Activated T-cell treated with anti-CD3 and anti-CD28 coated beads, Interleukin-2, amount 50 U/mL, for 72 hours (primary cell): ENCODE results near the gene PDGFC. TPM values are rescaled to one million over a fixed set of nuclear protein-coding genes. Genes with fewer than 3 reads are reported as not detected.
"Not testable (repeated sequence)": the region's sequence is repeated elsewhere in the genome, so short reads cannot be mapped to it uniquely, and the experiment has no call there.

Source experiments
- ATAC-seq, 2 donors: fragments of 150-1000 bp; cut with Tn5 transposase; replicated peaks in 1 of 2; 2 replicates each; pipeline ENCODE4 v1.10.0; 2021; ENCODE audit warnings: moderate library complexity in 2 of 2, mild to moderate bottlenecking in 1 of 2
- DNase-seq, 2 donors: peaks; one replicate each; pipeline ENCODE4 v3.0.0; 2021 to 2022; ENCODE audit warnings: mixed read lengths in 1 of 2
- H3K27ac Mint-ChIP-seq: one replicate; pipeline ENCODE4 v1.8.0; 2022; ENCODE audit warnings: mild to moderate bottlenecking, moderate library complexity, mixed read lengths
- H3K27me3 Mint-ChIP-seq: one replicate; pipeline ENCODE4 v1.8.0; 2022; ENCODE audit warnings: low read depth, mixed read lengths
- H3K36me3 Mint-ChIP-seq, 2 donors: one replicate each; pipeline ENCODE4 v1.8.0; 2022; ENCODE audit warnings: mixed read lengths in 2 of 2, mild to moderate bottlenecking in 1 of 2; ENCODE audit not compliant: insufficient read depth in 2 of 2
- H3K4me1 Mint-ChIP-seq: one replicate; pipeline ENCODE4 v1.8.0; 2022; ENCODE audit warnings: low read depth, mixed read lengths
- H3K4me3 Mint-ChIP-seq, 2 donors: one replicate each; pipeline ENCODE4 v1.8.0; 2022; ENCODE audit warnings: mild to moderate bottlenecking in 2 of 2, mixed read lengths in 2 of 2, moderate library complexity in 2 of 2
- H3K9me3 Mint-ChIP-seq, 2 donors: one replicate each; pipeline ENCODE4 v1.8.0; 2022; ENCODE audit warnings: mixed read lengths in 2 of 2
- total RNA-seq, 2 donors: library from RNA; stranded (reverse); gene quantifications; one replicate each; pipeline ENCODE4 v1.2.3, GENCODE V29; 2022

PDGFC gene
- total RNA-seq, 2 donors from 2014 or later = not detected

- Mint-ChIP-seq H3K27ac (no peak overlapping the region), H3K4me3 (no peak overlapping the region)
Measured at GRCh38 chr4:156939801-156940200, 31.8 kb downstream of the PDGFC start.

GRCh38 chr4:156939139-156939538, 32.5 kb downstream of the PDGFC start:
- Mint-ChIP-seq H3K4me3 (no peak overlapping the region), H3K9me3 (peaks cover 3 to 4% of the 10 kb centered on the region in 2 donors), H3K27ac (no peak overlapping the region), H3K4me1 (no peaks in the 10 kb centered on the region), H3K36me3 (no peaks in the 10 kb centered on the region), H3K27me3 (no peaks in the 10 kb centered on the region)
- ATAC-seq (no peak), DNase-seq (no peak)

More at GRCh38 chr4:156939801-156940200, 31.8 kb downstream of the PDGFC start:
- DNase-seq (no peak), ATAC-seq (no peak)
- Mint-ChIP-seq H3K9me3 (peaks cover 4 to 6% of the 10 kb centered on the region in 2 donors), H3K27me3 (no peaks in the 10 kb centered on the region), H3K36me3 (no peaks in the 10 kb centered on the region), H3K4me1 (no peaks in the 10 kb centered on the region)

GRCh38 chr4:156934259-156934635, 37.4 kb downstream of the PDGFC start:
- H3K4me1 Mint-ChIP-seq = no peaks in the 10 kb centered on the region
- no peak for DNase-seq
- ATAC-seq = no peak
- no peak overlapping the region for H3K4me3 Mint-ChIP-seq
- no peak overlapping the region for H3K27ac Mint-ChIP-seq
- no peaks in the 10 kb centered on the region for H3K36me3 Mint-ChIP-seq
- no peaks in the 10 kb centered on the region for H3K27me3 Mint-ChIP-seq
- peaks cover 6 to 8% of the 10 kb centered on the region in 2 donors for H3K9me3 Mint-ChIP-seq

- ATAC-seq = no peak
- Mint-ChIP-seq H3K4me3 (no peak overlapping the region), H3K36me3 (no peaks in the 10 kb centered on the region), H3K27me3 (no peaks in the 10 kb centered on the region), H3K9me3 (peaks cover 6 to 8% of the 10 kb centered on the region in 2 donors), H3K4me1 (no peaks in the 10 kb centered on the region), H3K27ac (no peak overlapping the region)
- DNase-seq = no peak
Measured at GRCh38 chr4:156933633-156934258, 37.9 kb downstream of the PDGFC start.

- not testable (repeated sequence) for H3K27ac Mint-ChIP-seq, H3K27me3 Mint-ChIP-seq, H3K4me3 Mint-ChIP-seq, ATAC-seq, H3K9me3 Mint-ChIP-seq, H3K36me3 Mint-ChIP-seq, DNase-seq, H3K4me1 Mint-ChIP-seq
Measured at GRCh38 chr4:156932360-156932759, 39.2 kb downstream of the PDGFC start.

- DNase-seq = no peak
- Mint-ChIP-seq H3K9me3 (peaks cover 4 to 5% of the 10 kb centered on the region in 2 donors), H3K27ac (no peak overlapping the region), H3K4me3 (no peak overlapping the region), H3K36me3 (no peaks in the 10 kb centered on the region), H3K27me3 (no peaks in the 10 kb centered on the region), H3K4me1 (no peaks in the 10 kb centered on the region)
- ATAC-seq = no peak
Measured at GRCh38 chr4:156931267-156931666, 40.3 kb downstream of the PDGFC start.

- Mint-ChIP-seq H3K4me3 (no peak overlapping the region), H3K9me3 (peaks cover 9 to 10% of the 10 kb centered on the region in 2 donors), H3K4me1 (no peaks in the 10 kb centered on the region), H3K36me3 (no peaks in the 10 kb centered on the region), H3K27ac (no peak overlapping the region), H3K27me3 (no peaks in the 10 kb centered on the region)
- DNase-seq (no peak), ATAC-seq (no peak)
Measured at GRCh38 chr4:156929386-156930105, 42.1 kb downstream of the PDGFC start.

- Mint-ChIP-seq H3K27ac (no peak overlapping the region), H3K4me3 (no peak overlapping the region)
- no peak for ATAC-seq
Measured at GRCh38 chr4:156924774-156925315, 46.8 kb downstream of the PDGFC start.

GRCh38 chr4:156923525-156923924, 48.1 kb downstream of the PDGFC start:
- peaks cover 5 to 11% of the 10 kb centered on the region in 2 donors for H3K9me3 Mint-ChIP-seq
- DNase-seq = no peak
- no peaks in the 10 kb centered on the region for H3K4me1 Mint-ChIP-seq
- no peak overlapping the region for H3K4me3 Mint-ChIP-seq
- no peaks in the 10 kb centered on the region for H3K36me3 Mint-ChIP-seq
- no peak overlapping the region for H3K27ac Mint-ChIP-seq
- no peak for ATAC-seq
- no peaks in the 10 kb centered on the region for H3K27me3 Mint-ChIP-seq

More at GRCh38 chr4:156924774-156925315, 46.8 kb downstream of the PDGFC start:
- Mint-ChIP-seq H3K9me3 (peaks cover 5 to 11% of the 10 kb centered on the region in 2 donors), H3K36me3 (no peaks in the 10 kb centered on the region), H3K27me3 (no peaks in the 10 kb centered on the region), H3K4me1 (no peaks in the 10 kb centered on the region)
- DNase-seq = no peak

- Mint-ChIP-seq H3K4me3 (no peak overlapping the region), H3K9me3 (peaks cover 4 to 6% of the 10 kb centered on the region in 2 donors), H3K27me3 (no peaks in the 10 kb centered on the region), H3K27ac (no peak overlapping the region), H3K4me1 (no peaks in the 10 kb centered on the region), H3K36me3 (no peaks in the 10 kb centered on the region)
- ATAC-seq (no peak), DNase-seq (no peak)
Measured at GRCh38 chr4:156915221-156915620, 56.4 kb downstream of the PDGFC start.

- peaks cover 4 to 6% of the 10 kb centered on the region in 2 donors for H3K9me3 Mint-ChIP-seq
- no peak overlapping the region for H3K27ac Mint-ChIP-seq
- no peaks in the 10 kb centered on the region for H3K4me1 Mint-ChIP-seq
- H3K36me3 Mint-ChIP-seq = no peaks in the 10 kb centered on the region
- H3K4me3 Mint-ChIP-seq = no peak overlapping the region
- ATAC-seq (no peak), DNase-seq (no peak)
- H3K27me3 Mint-ChIP-seq = no peaks in the 10 kb centered on the region
Measured at GRCh38 chr4:156913234-156913633, 58.4 kb downstream of the PDGFC start.

- H3K4me3 Mint-ChIP-seq = no peak overlapping the region
- H3K27me3 Mint-ChIP-seq = no peaks in the 10 kb centered on the region
- ATAC-seq = no peak
- H3K9me3 Mint-ChIP-seq = peaks cover 2% of the 10 kb centered on the region in 2 donors
- DNase-seq = no peak
- no peak overlapping the region for H3K27ac Mint-ChIP-seq
- no peaks in the 10 kb centered on the region for H3K4me1 Mint-ChIP-seq
- H3K36me3 Mint-ChIP-seq = no peaks in the 10 kb centered on the region
Measured at GRCh38 chr4:156909010-156909409, 62.6 kb downstream of the PDGFC start.

GRCh38 chr4:156906325-156906724, 65.3 kb downstream of the PDGFC start:
- Mint-ChIP-seq H3K27me3 (no peaks in the 10 kb centered on the region), H3K4me1 (no peaks in the 10 kb centered on the region), H3K36me3 (no peaks in the 10 kb centered on the region), H3K4me3 (no peak overlapping the region), H3K9me3 (peaks cover 0 to under 1% of the 10 kb centered on the region in 2 donors), H3K27ac (no peak overlapping the region)
- ATAC-seq (no peak), DNase-seq (no peak)
